GM12878 (cell line): ENCODE measurements around the gene GRM3. TPM values are rescaled to one million over a fixed set of nuclear protein-coding genes. Genes with fewer than 3 reads are reported as not detected.

Source experiments
- ATAC-seq: fragments of 200-7000 bp; cut with Tn5 transposase; 3 replicates; pipeline ENCODE4 v1.9.1; 2020; ENCODE audit warnings: mild to moderate bottlenecking, moderate library complexity
- BruUV-seq: library from RNA; stranded (reverse); fragments of 400-500 nt; replicated peaks from 2 replicates; lab custom pipeline; 2021; lab: Mats Ljungman, UMichigan
- CTCF ChIA-PET: fragments of 300-600 bp; sonication (Branson Sonifier 250); formaldehyde crosslinking; extraction: SDS; loops from one replicate; lab custom pipeline; 2021; ENCODE audit warnings: inconsistent platforms; lab: Yijun Ruan, JAX
- POLR2A ChIA-PET: fragments of 350-600 bp; formaldehyde crosslinking; extraction: SDS; loops from one replicate; lab custom pipeline; 2021; ENCODE audit warnings: inconsistent platforms; lab: Charles Lee
- RAD21 ChIA-PET: fragments of 300-600 bp; sonication (Branson Sonifier 250); formaldehyde crosslinking; loops from one replicate; lab custom pipeline; 2023; ENCODE audit warnings: antibody characterized with exemption; ENCODE audit not compliant: unreplicated experiment; lab: Charles Lee
- SMC1A ChIA-PET: fragments of 300-600 bp; sonication (Branson Sonifier 250); formaldehyde crosslinking; loops from one replicate; lab custom pipeline; 2023; ENCODE audit not compliant: unreplicated experiment, uncharacterized antibody; lab: Charles Lee
- DNase-seq: peaks from one replicate; pipeline ENCODE4 v3.0.0-alpha.2; 2011; ENCODE audit warnings: low read depth, low spot score
- FAIRE-seq: peaks from 3 replicates; lab custom pipeline; 2011; peaks lifted over from hg19 to GRCh38; lab: Jason Lieb, UNC
- H2AFZ ChIP-seq: 2 replicates; pipeline ENCODE4 v1.6.0; 2011; ENCODE audit warnings: low read depth, low read length, control low read depth; ENCODE audit not compliant: control insufficient read depth
- H3K27ac ChIP-seq: 2 replicates; pipeline ENCODE4 v1.5.1; 2011; ENCODE audit warnings: control low read depth; ENCODE audit not compliant: control insufficient read depth, insufficient read depth
- H3K27me3 ChIP-seq, 2 experiments: replicated peaks in 1 of 2; 2 replicates each; pipeline versions ENCODE4 v1.6.0 to v1.6.1; 2011; ENCODE audit warnings: low read length in 1 of 2; ENCODE audit not compliant: control insufficient read depth in 2 of 2, insufficient read depth in 2 of 2
- H3K36me3 ChIP-seq, 2 experiments: 2 replicates each; pipeline ENCODE4 v1.5.1; 2011; ENCODE audit warnings: low read length in 1 of 2; ENCODE audit not compliant: control insufficient read depth in 2 of 2, insufficient read depth in 2 of 2
- H3K4me1 ChIP-seq: 2 replicates; pipeline ENCODE4 v1.6.1; 2011; ENCODE audit warnings: mild to moderate bottlenecking, low read length, moderate library complexity, mixed read lengths; ENCODE audit not compliant: control insufficient read depth, insufficient read depth
- H3K4me2 ChIP-seq: 2 replicates; pipeline ENCODE4 v1.6.0; 2011; ENCODE audit warnings: control low read depth; ENCODE audit not compliant: control insufficient read depth, insufficient read depth
- H3K4me3 ChIP-seq: fragments of 200-600 bp; sonication (generic); 2 replicates; pipeline ENCODE4 v1.5.1; 2016
- H3K79me2 ChIP-seq: 2 replicates; pipeline ENCODE4 v1.6.0; 2011; ENCODE audit warnings: low read length; ENCODE audit not compliant: control insufficient read depth, insufficient read depth
- H3K9ac ChIP-seq: 2 replicates; pipeline ENCODE4 v1.8.0; 2011; ENCODE audit warnings: low read length, control low read depth, mixed read lengths; ENCODE audit not compliant: control insufficient read depth, insufficient read depth
- H3K9me3 ChIP-seq: replicated peaks from 3 replicates; pipeline ENCODE4 v1.5.1; 2011; ENCODE audit warnings: mild to moderate bottlenecking, low read length; ENCODE audit not compliant: control insufficient read depth, insufficient read depth
- H4K20me1 ChIP-seq: 2 replicates; pipeline ENCODE4 v1.6.0; 2011; ENCODE audit not compliant: control insufficient read depth, insufficient read depth
- CBX3 ChIP-seq: fragments of 200-600 bp; sonication (generic); IDR thresholded peaks from 2 replicates; pipeline ENCODE4 v1.6.1; 2016; ENCODE audit warnings: low read depth, borderline replicate concordance
- CHD4 ChIP-seq: fragments of 200-600 bp; sonication (generic); IDR thresholded peaks from 2 replicates; pipeline ENCODE4 v1.6.1; 2016; ENCODE audit warnings: mild to moderate bottlenecking
- CREM ChIP-seq: IDR thresholded peaks from 2 replicates; pipeline ENCODE4 v1.6.1; 2014; ENCODE audit warnings: antibody characterized with exemption, low read depth
- IRF4 ChIP-seq: IDR thresholded peaks from 2 replicates; pipeline ENCODE4 v1.6.1; 2011; ENCODE audit warnings: low read depth, low read length
- JUND ChIP-seq: IDR thresholded peaks from 2 replicates; pipeline ENCODE4 v1.6.1; 2012; ENCODE audit warnings: low read depth, mild to moderate bottlenecking, low read length, improper control_type of control experiment, moderate library complexity
- MXI1 ChIP-seq: fragments of 150-350 bp; IDR thresholded peaks from 2 replicates; pipeline ENCODE4 v1.6.1; 2011; ENCODE audit warnings: low read depth, mild to moderate bottlenecking, inconsistent platforms, low read length, improper control_type of control experiment
- RAD51 ChIP-seq: fragments of 450-650 bp; IDR thresholded peaks from 2 replicates; pipeline ENCODE4 v1.6.1; 2016; ENCODE audit warnings: moderate library complexity, mild to moderate bottlenecking, inconsistent platforms
- RELB ChIP-seq: fragments of 450-650 bp; IDR thresholded peaks from 2 replicates; pipeline ENCODE4 v1.6.1; 2017; ENCODE audit warnings: low read depth, mild to moderate bottlenecking, moderate library complexity
- STAT3 ChIP-seq: IDR thresholded peaks from 2 replicates; pipeline ENCODE4 v1.6.1; 2011; ENCODE audit warnings: low read depth, low read length, improper control_type of control experiment
- ZNF207 ChIP-seq: fragments of 450-650 bp; IDR thresholded peaks from 2 replicates; pipeline ENCODE4 v1.6.1; 2014; ENCODE audit warnings: antibody characterized with exemption, mild to moderate bottlenecking, borderline replicate concordance
- ZNF274 ChIP-seq: IDR thresholded peaks from one replicate; pipeline ENCODE4 v1.8.0; 2011; ENCODE audit not compliant: insufficient read length, insufficient read depth
- ZNF592 ChIP-seq: fragments of 450-650 bp; IDR thresholded peaks from 2 replicates; pipeline ENCODE4 v1.6.1; 2017; ENCODE audit warnings: mild to moderate bottlenecking, moderate library complexity
- WGBS: methylation state at CpG from one replicate; pipeline ENCODE4 v1.1.6; 2016; ENCODE audit warnings: low lambda C conversion rate; ENCODE audit not compliant: insufficient replicate concordance, insufficient coverage; ENCODE audit errors: missing lambda C conversion rate; 5-methylcytosine and 5-hydroxymethylcytosine counted together
- in situ Hi-C: fragments of 300-500 bp; cut with MboI; formaldehyde crosslinking; loops from 9 replicates; pipeline ENCODE4 v1.14.3; 2018; ENCODE audit warnings: mixed read lengths
- intact Hi-C: fragments of 100-400 bp; cut with micrococcal nuclease; formaldehyde crosslinking; loops from one replicate; pipeline ENCODE4 v1.14.2; 2022; ENCODE audit not compliant: unreplicated experiment
- polyA plus RNA-seq, 11 experiments: library from polyadenylated mRNA; depleted of rRNA in 4 of 11; unstranded in 6 of 11; stranded (reverse) in 5 of 11; fragments of >200 nt; fragmentation: Nextera tagmentation in 4 of 11; fragmentation: Illumina TruSeq in 1 of 11; extraction: Ambion mirVana in 4 of 11; extraction: Trizol in 1 of 11; gene quantifications; 1 replicate in 1 of 11; 2 replicates in 10 of 11; pipeline versions ENCODE4 v1.2.1 to v1.2.3, GENCODE V29; 2011 to 2016; ENCODE audit warnings: inconsistent platforms in 2 of 11, missing spikeins in 2 of 11, low read depth in 1 of 11
- total RNA-seq, 4 experiments: library from RNA; depleted of rRNA in 3 of 4; stranded (reverse); fragments of >200 nt in 3 of 4; fragmentation: Illumina TruSeq in 1 of 4; extraction: Trizol in 1 of 4; gene quantifications; 2 replicates each; pipeline versions ENCODE4 v1.2.1 to v1.2.3, GENCODE V29; 2013 to 2021
- TF ChIP-seq, protein P1 (sequence below): fragments of 450-650 bp; IDR thresholded peaks from 2 replicates; pipeline ENCODE4 v1.6.1; 2017; ENCODE audit warnings: borderline replicate concordance
- TF ChIP-seq, protein P2 (sequence below): IDR thresholded peaks from 2 replicates; pipeline ENCODE4 v1.6.1; 2012; ENCODE audit warnings: low read depth, low read length, improper control_type of control experiment

The GRM3 gene
- total and polyA plus RNA-seq, 10 of the 15 experiments (the other 5 are each of a cell fraction or from before 2014, with no cell fraction given) = 0.03 to 0.49 (median 0.15) TPM; not detected in 1

- H3K27me3 ChIP-seq = no peaks in the 10 kb centered on the region
- WGBS = 3% methylated on average over 2 of the region's 2 CpGs
- no peaks in the 10 kb centered on the region for H3K9me3 ChIP-seq
- H3K4me2 ChIP-seq = no peak overlapping the region
- ChIA-PET POLR2A (no interaction called here), SMC1A (no interaction called here), RAD21 (no interaction called here), CTCF (no interaction called here)
- H4K20me1 ChIP-seq = no peaks in the 10 kb centered on the region
- ATAC-seq (no peak), FAIRE-seq (no peak), DNase-seq (no peak)
- H3K27ac ChIP-seq = no peak overlapping the region
- H2AFZ ChIP-seq = no peak overlapping the region
- BruUV-seq = no TSS peak
- H3K36me3 ChIP-seq = no peaks in the 10 kb centered on the region
- in situ Hi-C loops (no loop called here), intact Hi-C loops (no loop called here)
- H3K79me2 ChIP-seq = no peaks in the 10 kb centered on the region
- no peaks in the 10 kb centered on the region for H3K4me1 ChIP-seq
- H3K9ac ChIP-seq = no peak overlapping the region
- TF ChIP-seq ZNF207 = no peak
- no peak for TF ChIP-seq RAD51
- TF ChIP-seq MXI1 = no peak
- no peak for TF ChIP-seq CREM
- no peak for TF ChIP-seq RELB
- TF ChIP-seq, protein P1, sequence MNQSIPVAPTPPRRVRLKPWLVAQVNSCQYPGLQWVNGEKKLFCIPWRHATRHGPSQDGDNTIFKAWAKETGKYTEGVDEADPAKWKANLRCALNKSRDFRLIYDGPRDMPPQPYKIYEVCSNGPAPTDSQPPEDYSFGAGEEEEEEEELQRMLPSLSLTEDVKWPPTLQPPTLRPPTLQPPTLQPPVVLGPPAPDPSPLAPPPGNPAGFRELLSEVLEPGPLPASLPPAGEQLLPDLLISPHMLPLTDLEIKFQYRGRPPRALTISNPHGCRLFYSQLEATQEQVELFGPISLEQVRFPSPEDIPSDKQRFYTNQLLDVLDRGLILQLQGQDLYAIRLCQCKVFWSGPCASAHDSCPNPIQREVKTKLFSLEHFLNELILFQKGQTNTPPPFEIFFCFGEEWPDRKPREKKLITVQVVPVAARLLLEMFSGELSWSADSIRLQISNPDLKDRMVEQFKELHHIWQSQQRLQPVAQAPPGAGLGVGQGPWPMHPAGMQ = no peak
- TF ChIP-seq ZNF274 = no peak
- no peak for TF ChIP-seq STAT3
- no peak for TF ChIP-seq CBX3
- no peak for TF ChIP-seq IRF4
- TF ChIP-seq ZNF592 = no peak
- no peak for TF ChIP-seq JUND
- no peak for TF ChIP-seq CHD4
- TF ChIP-seq, protein P2, sequence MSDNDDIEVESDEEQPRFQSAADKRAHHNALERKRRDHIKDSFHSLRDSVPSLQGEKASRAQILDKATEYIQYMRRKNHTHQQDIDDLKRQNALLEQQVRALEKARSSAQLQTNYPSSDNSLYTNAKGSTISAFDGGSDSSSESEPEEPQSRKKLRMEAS = no peak
- no peak overlapping the region for H3K4me3 ChIP-seq
Measured at GRCh38 chr7:86657948-86658347, 14.2 kb downstream of the GRM3 start.
